Measurements from ENCODE around the gene KRTAP9-7.

DNA sequence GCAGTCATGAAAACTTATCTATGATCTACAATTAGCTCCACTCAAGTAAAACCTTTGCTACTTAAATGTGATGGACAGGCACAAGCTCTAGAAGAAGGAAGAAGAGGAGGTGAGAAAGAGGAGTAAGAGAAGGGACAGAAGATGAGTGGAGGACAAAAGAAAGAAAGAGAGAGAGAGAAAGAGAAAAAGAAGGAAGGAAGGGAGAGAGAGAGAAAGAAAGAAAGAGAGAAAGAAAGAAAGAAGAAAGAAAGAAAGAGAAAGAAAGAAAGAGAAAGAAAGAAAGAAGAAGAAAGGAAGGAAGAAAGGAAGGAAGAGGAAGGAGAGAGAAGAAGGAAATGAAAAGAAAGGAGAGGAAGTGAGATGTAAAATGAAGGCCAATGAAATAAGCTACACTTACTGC is 45.4 kb upstream of the KRTAP9-7 start:
- TF ChIP-seq, protein P1, sequence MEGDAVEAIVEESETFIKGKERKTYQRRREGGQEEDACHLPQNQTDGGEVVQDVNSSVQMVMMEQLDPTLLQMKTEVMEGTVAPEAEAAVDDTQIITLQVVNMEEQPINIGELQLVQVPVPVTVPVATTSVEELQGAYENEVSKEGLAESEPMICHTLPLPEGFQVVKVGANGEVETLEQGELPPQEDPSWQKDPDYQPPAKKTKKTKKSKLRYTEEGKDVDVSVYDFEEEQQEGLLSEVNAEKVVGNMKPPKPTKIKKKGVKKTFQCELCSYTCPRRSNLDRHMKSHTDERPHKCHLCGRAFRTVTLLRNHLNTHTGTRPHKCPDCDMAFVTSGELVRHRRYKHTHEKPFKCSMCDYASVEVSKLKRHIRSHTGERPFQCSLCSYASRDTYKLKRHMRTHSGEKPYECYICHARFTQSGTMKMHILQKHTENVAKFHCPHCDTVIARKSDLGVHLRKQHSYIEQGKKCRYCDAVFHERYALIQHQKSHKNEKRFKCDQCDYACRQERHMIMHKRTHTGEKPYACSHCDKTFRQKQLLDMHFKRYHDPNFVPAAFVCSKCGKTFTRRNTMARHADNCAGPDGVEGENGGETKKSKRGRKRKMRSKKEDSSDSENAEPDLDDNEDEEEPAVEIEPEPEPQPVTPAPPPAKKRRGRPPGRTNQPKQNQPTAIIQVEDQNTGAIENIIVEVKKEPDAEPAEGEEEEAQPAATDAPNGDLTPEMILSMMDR (conservative IDR thresholded peaks at IDR 0.05): no peak
- TF ChIP-seq EZH2 (IDR thresholded peaks at IDR 0.05; ENCODE audit: low read depth): no peak

Measured in PC-9 (cell line).